GM18498 (cell line): ENCODE measurements around the gene KDM4B.

Experiments
- ATAC-seq: cut with Tn5 transposase; IDR thresholded peaks from one replicate; pipeline ENCODE4 v1.9.1; 2021; ENCODE audit warnings: mild to moderate bottlenecking, moderate library complexity; ENCODE audit not compliant: unreplicated experiment

KDM4B gene

GRCh38 chr19:5048727-5049553 lies 80.0 kb downstream of the KDM4B start:
- no peak for ATAC-seq

GRCh38 chr19:5049561-5049960 lies 80.6 kb downstream of the KDM4B start:
- ATAC-seq: no peak

- no peak for ATAC-seq
These were observed 81.2 kb downstream of the KDM4B start for GRCh38 chr19:5050067-5050656.

GRCh38 chr19:5050905-5051304 lies 82.0 kb downstream of the KDM4B start:
- ATAC-seq: no peak

GRCh38 chr19:5051619-5052018 lies 82.7 kb downstream of the KDM4B start:
- ATAC-seq: no peak

GRCh38 chr19:5052515-5052914 lies 83.6 kb downstream of the KDM4B start:
- ATAC-seq: no peak

- no peak for ATAC-seq
These were observed 84.1 kb downstream of the KDM4B start for GRCh38 chr19:5052945-5053485.

- ATAC-seq: no peak
These were observed 84.7 kb downstream of the KDM4B start for GRCh38 chr19:5053661-5054060.

- no peak for ATAC-seq
These were observed 85.9 kb downstream of the KDM4B start for GRCh38 chr19:5054551-5055456.

- no peak for ATAC-seq
These were observed 86.5 kb downstream of the KDM4B start for GRCh38 chr19:5055457-5055776.

GRCh38 chr19:5057860-5058259 lies 88.9 kb downstream of the KDM4B start:
- ATAC-seq: no peak

- no peak for ATAC-seq
These were observed 89.8 kb downstream of the KDM4B start for GRCh38 chr19:5058521-5059212.

- no peak for ATAC-seq
These were observed 90.3 kb downstream of the KDM4B start for GRCh38 chr19:5059213-5059574.

GRCh38 chr19:5059793-5060192 lies 90.9 kb downstream of the KDM4B start:
- no peak for ATAC-seq

GRCh38 chr19:5062195-5062594 lies 93.3 kb downstream of the KDM4B start:
- ATAC-seq: no peak

- no peak for ATAC-seq
These were observed 93.9 kb downstream of the KDM4B start for GRCh38 chr19:5062799-5063198.

GRCh38 chr19:5063873-5064645 lies 95.1 kb downstream of the KDM4B start:
- no peak for ATAC-seq

GRCh38 chr19:5064896-5065295 lies 96.0 kb downstream of the KDM4B start:
- ATAC-seq: no peak

GRCh38 chr19:5065663-5066093 lies 96.8 kb downstream of the KDM4B start:
- no peak for ATAC-seq

GRCh38 chr19:5066768-5067167 lies 97.9 kb downstream of the KDM4B start:
- ATAC-seq: no peak
